ENCODE results near the gene DSCAML1.

DSCAML1 gene

GRCh38 chr11:117392001-117392690 lies 404.9 kb downstream of the DSCAML1 start:
- no peak for FAIRE-seq

- FAIRE-seq, result no peak
Measured at GRCh38 chr11:117391181-117391580, 405.8 kb downstream of the DSCAML1 start.

GRCh38 chr11:117390743-117391142 lies 406.3 kb downstream of the DSCAML1 start:
- no peak for FAIRE-seq

- FAIRE-seq, result no peak
Measured at GRCh38 chr11:117387992-117388755, 408.8 kb downstream of the DSCAML1 start.

GRCh38 chr11:117385906-117386305 lies 411.1 kb downstream of the DSCAML1 start:
- no peak for FAIRE-seq

GRCh38 chr11:117385471-117385870 lies 411.5 kb downstream of the DSCAML1 start:
- FAIRE-seq, result no peak

GRCh38 chr11:117384045-117384444 lies 413.0 kb downstream of the DSCAML1 start:
- no peak for FAIRE-seq

GRCh38 chr11:117382746-117383145 lies 414.3 kb downstream of the DSCAML1 start:
- FAIRE-seq, result no peak

GRCh38 chr11:117381481-117382387 lies 415.3 kb downstream of the DSCAML1 start:
- FAIRE-seq, result no peak

- FAIRE-seq, result no peak
Measured at GRCh38 chr11:117380676-117381075, 416.3 kb downstream of the DSCAML1 start.

- FAIRE-seq, result no peak
Measured at GRCh38 chr11:117378976-117379865, 417.8 kb downstream of the DSCAML1 start.
